GM23338 (cell line): Measurements from ENCODE around the gene GMPR.

Source experiments
- POLR2AphosphoS5 ChIP-seq: IDR thresholded peaks from 2 replicates; pipeline ENCODE4 v1.6.1; 2016; ENCODE audit warnings: antibody characterized with exemption, low read depth
- ZNF331 ChIP-seq: fragments of 250-450 bp; sonication (Bioruptor Pico); IDR thresholded peaks from 2 replicates; pipeline ENCODE4 v1.5.0; 2020; ENCODE audit warnings: low read depth, mild to moderate bottlenecking, moderate library complexity
- TF ChIP-seq, protein P1 (sequence below): IDR thresholded peaks from one replicate; pipeline ENCODE4 v1.6.1; 2018; ENCODE audit warnings: antibody characterized with exemption; ENCODE audit not compliant: unreplicated experiment
- TF ChIP-seq, protein P2 (sequence below), 2 experiments: fragments of 200-600 bp in 1 of 2; sonication (generic) in 1 of 2; conservative IDR thresholded peaks; 2 replicates each; pipeline versions ENCODE4 v1.5.1 to v1.6.1; 2016 to 2017; ENCODE audit warnings: antibody characterized with exemption in 2 of 2, low read depth in 2 of 2, mild to moderate bottlenecking in 2 of 2, moderate library complexity in 1 of 2

DNA sequence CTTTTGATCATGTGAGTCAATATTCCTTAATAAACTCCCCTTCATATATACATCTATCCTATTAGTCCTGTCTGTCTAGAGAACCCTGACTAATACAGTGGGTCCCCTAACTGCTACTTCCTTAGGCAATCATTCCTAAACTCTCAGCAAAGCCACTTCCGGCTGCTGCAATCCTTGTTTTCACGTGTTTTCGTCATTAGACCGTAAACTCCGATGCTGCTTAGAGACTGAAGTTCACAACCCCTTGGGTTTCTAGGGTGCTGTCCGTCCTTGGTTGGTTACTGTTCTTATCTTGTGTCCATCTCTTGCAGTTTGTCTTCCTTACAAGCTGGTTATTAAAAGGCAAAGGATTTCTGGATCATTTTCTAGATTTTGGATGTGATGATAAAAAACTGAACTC lies 106.4 kb downstream of the GMPR start:
- TF ChIP-seq POLR2AphosphoS5 (no peak), ZNF331 (CRISPR knock-in tag) (no peak)
- TF ChIP-seq, protein P1, sequence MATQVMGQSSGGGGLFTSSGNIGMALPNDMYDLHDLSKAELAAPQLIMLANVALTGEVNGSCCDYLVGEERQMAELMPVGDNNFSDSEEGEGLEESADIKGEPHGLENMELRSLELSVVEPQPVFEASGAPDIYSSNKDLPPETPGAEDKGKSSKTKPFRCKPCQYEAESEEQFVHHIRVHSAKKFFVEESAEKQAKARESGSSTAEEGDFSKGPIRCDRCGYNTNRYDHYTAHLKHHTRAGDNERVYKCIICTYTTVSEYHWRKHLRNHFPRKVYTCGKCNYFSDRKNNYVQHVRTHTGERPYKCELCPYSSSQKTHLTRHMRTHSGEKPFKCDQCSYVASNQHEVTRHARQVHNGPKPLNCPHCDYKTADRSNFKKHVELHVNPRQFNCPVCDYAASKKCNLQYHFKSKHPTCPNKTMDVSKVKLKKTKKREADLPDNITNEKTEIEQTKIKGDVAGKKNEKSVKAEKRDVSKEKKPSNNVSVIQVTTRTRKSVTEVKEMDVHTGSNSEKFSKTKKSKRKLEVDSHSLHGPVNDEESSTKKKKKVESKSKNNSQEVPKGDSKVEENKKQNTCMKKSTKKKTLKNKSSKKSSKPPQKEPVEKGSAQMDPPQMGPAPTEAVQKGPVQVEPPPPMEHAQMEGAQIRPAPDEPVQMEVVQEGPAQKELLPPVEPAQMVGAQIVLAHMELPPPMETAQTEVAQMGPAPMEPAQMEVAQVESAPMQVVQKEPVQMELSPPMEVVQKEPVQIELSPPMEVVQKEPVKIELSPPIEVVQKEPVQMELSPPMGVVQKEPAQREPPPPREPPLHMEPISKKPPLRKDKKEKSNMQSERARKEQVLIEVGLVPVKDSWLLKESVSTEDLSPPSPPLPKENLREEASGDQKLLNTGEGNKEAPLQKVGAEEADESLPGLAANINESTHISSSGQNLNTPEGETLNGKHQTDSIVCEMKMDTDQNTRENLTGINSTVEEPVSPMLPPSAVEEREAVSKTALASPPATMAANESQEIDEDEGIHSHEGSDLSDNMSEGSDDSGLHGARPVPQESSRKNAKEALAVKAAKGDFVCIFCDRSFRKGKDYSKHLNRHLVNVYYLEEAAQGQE: no peak
- TF ChIP-seq, protein P2, sequence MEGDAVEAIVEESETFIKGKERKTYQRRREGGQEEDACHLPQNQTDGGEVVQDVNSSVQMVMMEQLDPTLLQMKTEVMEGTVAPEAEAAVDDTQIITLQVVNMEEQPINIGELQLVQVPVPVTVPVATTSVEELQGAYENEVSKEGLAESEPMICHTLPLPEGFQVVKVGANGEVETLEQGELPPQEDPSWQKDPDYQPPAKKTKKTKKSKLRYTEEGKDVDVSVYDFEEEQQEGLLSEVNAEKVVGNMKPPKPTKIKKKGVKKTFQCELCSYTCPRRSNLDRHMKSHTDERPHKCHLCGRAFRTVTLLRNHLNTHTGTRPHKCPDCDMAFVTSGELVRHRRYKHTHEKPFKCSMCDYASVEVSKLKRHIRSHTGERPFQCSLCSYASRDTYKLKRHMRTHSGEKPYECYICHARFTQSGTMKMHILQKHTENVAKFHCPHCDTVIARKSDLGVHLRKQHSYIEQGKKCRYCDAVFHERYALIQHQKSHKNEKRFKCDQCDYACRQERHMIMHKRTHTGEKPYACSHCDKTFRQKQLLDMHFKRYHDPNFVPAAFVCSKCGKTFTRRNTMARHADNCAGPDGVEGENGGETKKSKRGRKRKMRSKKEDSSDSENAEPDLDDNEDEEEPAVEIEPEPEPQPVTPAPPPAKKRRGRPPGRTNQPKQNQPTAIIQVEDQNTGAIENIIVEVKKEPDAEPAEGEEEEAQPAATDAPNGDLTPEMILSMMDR (conservative IDR thresholded peaks at IDR 0.05; ENCODE audit: low read depth in 2 of 2): no peak
